ENCODE measurements around the gene BCAN. TPM values are rescaled to one million over a fixed set of nuclear protein-coding genes. Genes with fewer than 3 reads are reported as not detected.

Gene BCAN
- total RNA-seq, 1 donor from 2014 or later: not detected

DNA sequence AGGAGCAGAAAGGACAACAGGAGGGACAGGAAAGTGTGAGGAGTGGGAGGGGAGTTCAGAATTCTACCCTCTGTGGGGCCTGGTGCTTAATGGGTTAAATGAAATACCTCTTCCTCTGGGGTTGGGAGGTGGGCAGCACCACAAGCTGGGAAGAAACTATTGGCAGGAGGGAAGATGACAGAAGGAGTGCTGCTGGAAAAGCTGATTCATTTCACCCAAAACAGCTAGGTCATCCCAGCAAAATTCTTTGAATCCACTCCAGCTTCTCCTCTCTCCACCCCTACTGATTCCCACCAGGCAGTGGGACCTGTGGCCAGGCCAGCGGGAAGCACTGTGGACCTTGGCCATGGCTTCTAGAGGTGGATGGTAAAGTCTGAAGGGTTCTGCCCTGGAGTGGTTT, 12.8 kb downstream of the BCAN start:
- DNase-seq (ENCODE audit: low spot score in 2 of 2): no peak
- no peaks in the 10 kb centered on the region for H3K9me3 ChIP-seq
- no peaks in the 10 kb centered on the region for H3K27me3 ChIP-seq
- no peak overlapping the region for H3K4me3 ChIP-seq
- H3K36me3 ChIP-seq: no peaks in the 10 kb centered on the region
- TF ChIP-seq, protein P1, sequence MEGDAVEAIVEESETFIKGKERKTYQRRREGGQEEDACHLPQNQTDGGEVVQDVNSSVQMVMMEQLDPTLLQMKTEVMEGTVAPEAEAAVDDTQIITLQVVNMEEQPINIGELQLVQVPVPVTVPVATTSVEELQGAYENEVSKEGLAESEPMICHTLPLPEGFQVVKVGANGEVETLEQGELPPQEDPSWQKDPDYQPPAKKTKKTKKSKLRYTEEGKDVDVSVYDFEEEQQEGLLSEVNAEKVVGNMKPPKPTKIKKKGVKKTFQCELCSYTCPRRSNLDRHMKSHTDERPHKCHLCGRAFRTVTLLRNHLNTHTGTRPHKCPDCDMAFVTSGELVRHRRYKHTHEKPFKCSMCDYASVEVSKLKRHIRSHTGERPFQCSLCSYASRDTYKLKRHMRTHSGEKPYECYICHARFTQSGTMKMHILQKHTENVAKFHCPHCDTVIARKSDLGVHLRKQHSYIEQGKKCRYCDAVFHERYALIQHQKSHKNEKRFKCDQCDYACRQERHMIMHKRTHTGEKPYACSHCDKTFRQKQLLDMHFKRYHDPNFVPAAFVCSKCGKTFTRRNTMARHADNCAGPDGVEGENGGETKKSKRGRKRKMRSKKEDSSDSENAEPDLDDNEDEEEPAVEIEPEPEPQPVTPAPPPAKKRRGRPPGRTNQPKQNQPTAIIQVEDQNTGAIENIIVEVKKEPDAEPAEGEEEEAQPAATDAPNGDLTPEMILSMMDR (IDR thresholded peaks at IDR 0.05): no peak
- H3K4me1 ChIP-seq: peaks cover 15 to 18% of the 10 kb centered on the region in 2 donors
- intact Hi-C loops (cut with DNase I): loop anchor here (5.0 kb wide), 1 partner anchor 197 kb away; no protein-coding TSS in a partner anchor
- no peak overlapping the region for H3K27ac ChIP-seq

DNA sequence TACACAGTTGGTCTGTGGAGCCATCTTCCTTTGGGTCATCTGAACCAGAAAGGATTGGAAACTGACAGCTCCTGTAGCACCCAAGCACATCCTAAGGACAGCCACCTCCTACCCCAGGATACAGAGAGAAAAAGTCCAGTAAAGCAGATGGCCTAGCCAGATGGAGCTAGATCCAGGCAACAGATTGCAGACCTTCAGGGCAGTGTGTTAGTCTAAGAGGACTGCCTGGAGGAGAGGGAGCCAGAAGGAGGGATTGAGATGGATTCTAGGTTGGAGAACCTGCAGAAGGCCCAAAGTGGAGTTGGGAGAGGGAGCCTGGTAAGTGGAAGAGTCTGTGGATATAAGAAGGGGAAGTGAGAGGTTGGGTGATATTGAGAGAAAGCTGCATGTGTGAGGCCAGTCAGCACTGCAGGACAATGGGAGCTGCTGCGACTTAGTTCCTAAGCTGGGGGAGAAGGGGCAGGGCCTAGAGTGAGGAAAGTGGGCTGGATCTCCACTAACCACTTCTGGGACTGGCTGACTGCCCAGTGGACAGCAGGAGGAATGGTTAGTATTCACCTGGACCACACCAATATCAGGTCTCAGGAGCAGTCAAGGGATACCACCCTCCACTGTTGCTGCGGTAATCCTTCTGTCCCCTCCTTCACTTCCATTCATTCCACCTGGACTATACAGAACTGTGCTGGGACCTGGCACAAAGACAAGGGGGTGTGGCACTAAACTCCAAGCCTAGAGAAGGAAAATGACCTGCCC, 13.4 kb downstream of the BCAN start:
- Histone ChIP-seq H3K4me1 (peaks cover 17 to 20% of the 10 kb centered on the region in 2 donors), H3K4me3 (no peak overlapping the region), H3K27ac (no peak overlapping the region), H3K9me3 (no peaks in the 10 kb centered on the region), H3K27me3 (no peaks in the 10 kb centered on the region), H3K36me3 (no peaks in the 10 kb centered on the region)
- TF ChIP-seq, protein P1 (IDR thresholded peaks at IDR 0.05): no peak
- intact Hi-C loops (cut with DNase I): loop anchor here (5.0 kb wide), 1 partner anchor 198 kb away; no protein-coding TSS in a partner anchor
- no peak for DNase-seq (ENCODE audit: low spot score in 2 of 2)

DNA sequence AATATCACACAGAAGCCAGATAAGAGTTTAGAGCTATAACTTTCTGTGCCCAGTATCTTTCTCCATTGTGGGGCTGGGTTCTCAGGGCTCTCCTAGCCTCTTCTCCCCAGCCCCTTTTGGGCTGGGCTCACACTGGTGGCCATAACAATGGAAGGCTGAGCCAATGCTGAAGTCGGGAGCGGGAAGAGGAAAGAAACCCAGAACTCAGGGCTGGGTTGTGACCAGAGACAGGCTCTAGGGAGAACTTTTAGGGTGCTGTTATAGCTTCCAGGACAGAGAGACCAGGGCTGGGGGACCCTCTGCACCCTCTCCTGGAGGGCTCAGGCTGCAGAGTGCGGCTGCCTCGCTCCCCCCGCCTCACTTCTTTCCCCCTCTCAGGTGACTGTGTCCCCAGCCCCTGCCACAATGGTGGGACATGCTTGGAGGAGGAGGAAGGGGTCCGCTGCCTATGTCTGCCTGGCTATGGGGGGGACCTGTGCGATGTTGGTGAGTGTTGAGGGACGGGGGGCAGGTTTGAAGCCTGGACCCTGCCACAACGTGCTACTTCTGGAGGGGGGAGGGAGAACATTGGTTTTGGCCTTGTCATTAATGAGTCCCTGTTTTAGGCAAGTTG, 14.1 kb downstream of the BCAN start:
- intact Hi-C loops (cut with DNase I): loop anchor here (2.0 to 5.0 kb wide), 2 partner anchors 199 to 271 kb away; no protein-coding TSS in a partner anchor
- H3K27ac ChIP-seq: no peak overlapping the region
- H3K4me3 ChIP-seq: no peak overlapping the region
- H3K9me3 ChIP-seq: no peaks in the 10 kb centered on the region
- peaks cover 17 to 27% of the 10 kb centered on the region in 2 donors for H3K4me1 ChIP-seq
- no peaks in the 10 kb centered on the region for H3K36me3 ChIP-seq
- H3K27me3 ChIP-seq: no peaks in the 10 kb centered on the region
- no peak for DNase-seq (ENCODE audit: low spot score in 2 of 2)
- TF ChIP-seq, protein P1 (IDR thresholded peaks at IDR 0.05): no peak

DNA sequence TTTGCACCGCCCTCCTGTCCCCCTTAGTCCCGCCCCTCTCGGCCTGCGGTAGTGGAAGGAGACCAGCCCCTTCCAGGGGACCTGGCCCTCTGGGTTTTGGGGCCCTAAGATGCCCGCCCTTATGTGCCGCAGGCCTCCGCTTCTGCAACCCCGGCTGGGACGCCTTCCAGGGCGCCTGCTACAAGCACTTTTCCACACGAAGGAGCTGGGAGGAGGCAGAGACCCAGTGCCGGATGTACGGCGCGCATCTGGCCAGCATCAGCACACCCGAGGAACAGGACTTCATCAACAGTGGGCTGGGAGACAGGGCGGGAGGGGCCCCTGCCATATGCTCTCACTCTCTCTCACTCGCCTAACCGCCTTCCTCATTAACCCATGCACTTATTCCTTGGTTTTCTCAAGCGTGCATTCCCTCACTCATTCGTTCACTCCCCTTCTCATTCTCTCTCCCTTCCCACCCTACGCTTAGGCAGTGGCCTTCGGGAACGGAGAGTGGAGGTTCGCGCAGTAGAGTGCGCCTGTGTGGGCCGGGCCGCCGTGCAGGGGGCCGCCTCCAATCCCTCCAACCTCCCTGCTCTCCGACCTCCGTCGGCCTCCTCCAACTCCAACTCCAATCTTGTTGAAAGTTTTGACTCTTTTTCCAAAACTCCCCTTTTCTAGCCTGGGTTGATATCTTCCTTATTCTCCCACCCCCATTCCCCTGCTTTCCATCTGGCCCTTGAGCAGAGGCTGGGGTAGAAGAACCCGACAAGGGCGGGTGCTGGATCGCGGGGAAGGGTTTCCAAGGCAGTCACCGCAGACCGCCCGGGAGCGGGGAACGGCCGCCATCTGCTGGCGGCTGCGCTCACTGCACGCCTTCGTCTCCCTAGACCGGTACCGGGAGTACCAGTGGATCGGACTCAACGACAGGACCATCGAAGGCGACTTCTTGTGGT, 15.2 kb downstream of the BCAN start:
- DNase-seq (ENCODE audit: low spot score in 2 of 2): peak in 1 of 2 donors; percentile 89
- Histone ChIP-seq H3K4me1 (peaks cover 23 to 35% of the 10 kb centered on the region in 2 donors), H3K4me3 (peak overlapping the region; percentile 44 to 64), H3K36me3 (no peaks in the 10 kb centered on the region), H3K27me3 (no peaks in the 10 kb centered on the region), H3K9me3 (no peaks in the 10 kb centered on the region), H3K27ac (no peak overlapping the region)
- TF ChIP-seq, protein P1 (IDR thresholded peaks at IDR 0.05): peak; percentile 94 to 97 (median 96)
- intact Hi-C loops (cut with DNase I): loop anchor here (1.0 to 5.0 kb wide), 4 partner anchors 31 to 272 kb away; no protein-coding TSS in a partner anchor

DNA sequence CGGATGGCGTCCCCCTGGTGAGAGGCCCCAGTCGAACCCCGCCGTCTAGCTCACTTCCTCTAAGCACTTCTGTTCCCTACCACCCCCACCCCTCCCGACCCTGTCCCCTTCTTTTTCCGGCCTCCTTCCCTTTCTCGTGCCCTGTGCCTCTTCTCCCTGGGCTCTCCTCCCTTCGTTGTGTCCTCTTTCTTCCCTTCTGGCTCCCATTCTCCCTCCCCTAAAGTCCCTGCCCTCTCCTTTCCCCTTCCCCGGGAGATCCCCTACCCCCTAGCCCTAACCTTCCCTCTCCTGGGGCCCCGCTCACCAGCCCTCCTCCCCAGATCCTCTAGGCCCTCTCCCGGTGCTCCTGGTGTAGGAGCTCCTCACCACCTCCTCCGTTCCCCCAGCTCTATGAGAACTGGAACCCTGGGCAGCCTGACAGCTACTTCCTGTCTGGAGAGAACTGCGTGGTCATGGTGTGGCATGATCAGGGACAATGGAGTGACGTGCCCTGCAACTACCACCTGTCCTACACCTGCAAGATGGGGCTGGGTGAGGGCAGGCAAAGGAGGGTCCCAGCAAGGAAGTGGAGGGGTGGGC, 15.9 kb downstream of the BCAN start:
- Histone ChIP-seq H3K9me3 (no peaks in the 10 kb centered on the region), H3K4me3 (peak overlapping the region in 1 of 2 donors; percentile 64), H3K27me3 (no peaks in the 10 kb centered on the region), H3K27ac (no peak overlapping the region), H3K36me3 (no peaks in the 10 kb centered on the region), H3K4me1 (peaks cover 30 to 43% of the 10 kb centered on the region in 2 donors)
- DNase-seq (ENCODE audit: low spot score in 2 of 2): no peak
- intact Hi-C loops (cut with DNase I): loop anchor here (1.0 to 5.0 kb wide), 4 partner anchors 32 to 273 kb away; no protein-coding TSS in a partner anchor
- TF ChIP-seq, protein P1 (IDR thresholded peaks at IDR 0.05): no peak
